Measurements from ENCODE around the gene SV2C.
"Not testable (repeated sequence)": the region's sequence is repeated elsewhere in the genome, so short reads cannot be mapped to it uniquely, and the experiment has no call there.

SV2C gene

DNA sequence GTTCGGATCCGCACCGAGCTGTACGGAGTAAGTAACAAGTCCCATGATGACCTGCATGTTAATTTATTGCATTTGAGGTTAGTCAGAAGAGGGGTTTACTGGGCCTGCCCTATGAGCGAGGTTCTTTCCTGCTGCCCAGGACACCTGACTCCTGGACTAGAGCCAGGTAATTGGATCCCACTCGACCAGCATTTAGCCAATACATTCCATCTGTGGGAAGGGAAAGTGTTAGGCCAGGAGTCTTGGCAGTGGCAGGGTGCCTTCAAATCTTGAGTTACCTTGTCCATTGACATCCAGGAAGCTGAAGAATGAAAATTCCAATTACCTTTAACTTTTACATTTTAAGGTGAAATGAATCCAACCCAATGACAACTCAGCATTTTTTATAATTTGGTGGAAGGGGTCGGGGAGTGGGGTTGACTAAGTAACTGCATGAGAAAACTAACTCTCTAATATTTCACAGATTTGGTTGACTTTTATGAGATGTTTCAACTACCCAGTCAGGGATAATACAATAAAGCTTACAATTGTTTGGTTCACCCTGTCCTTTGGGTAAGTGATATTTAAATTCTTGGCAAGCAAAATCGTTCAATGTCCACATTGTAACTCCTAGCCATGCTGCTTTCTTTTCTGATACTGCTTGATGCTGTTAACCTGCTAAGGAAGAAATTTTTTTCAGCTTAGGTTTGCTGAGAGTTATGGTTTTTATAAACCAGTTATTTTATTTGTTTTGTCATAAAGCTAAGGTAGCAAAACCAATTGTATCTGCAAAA lies 208.3 kb downstream of the SV2C start:
- TF ChIP-seq, protein P1, sequence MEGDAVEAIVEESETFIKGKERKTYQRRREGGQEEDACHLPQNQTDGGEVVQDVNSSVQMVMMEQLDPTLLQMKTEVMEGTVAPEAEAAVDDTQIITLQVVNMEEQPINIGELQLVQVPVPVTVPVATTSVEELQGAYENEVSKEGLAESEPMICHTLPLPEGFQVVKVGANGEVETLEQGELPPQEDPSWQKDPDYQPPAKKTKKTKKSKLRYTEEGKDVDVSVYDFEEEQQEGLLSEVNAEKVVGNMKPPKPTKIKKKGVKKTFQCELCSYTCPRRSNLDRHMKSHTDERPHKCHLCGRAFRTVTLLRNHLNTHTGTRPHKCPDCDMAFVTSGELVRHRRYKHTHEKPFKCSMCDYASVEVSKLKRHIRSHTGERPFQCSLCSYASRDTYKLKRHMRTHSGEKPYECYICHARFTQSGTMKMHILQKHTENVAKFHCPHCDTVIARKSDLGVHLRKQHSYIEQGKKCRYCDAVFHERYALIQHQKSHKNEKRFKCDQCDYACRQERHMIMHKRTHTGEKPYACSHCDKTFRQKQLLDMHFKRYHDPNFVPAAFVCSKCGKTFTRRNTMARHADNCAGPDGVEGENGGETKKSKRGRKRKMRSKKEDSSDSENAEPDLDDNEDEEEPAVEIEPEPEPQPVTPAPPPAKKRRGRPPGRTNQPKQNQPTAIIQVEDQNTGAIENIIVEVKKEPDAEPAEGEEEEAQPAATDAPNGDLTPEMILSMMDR (IDR thresholded peaks at IDR 0.05; ENCODE audit: unreplicated experiment in 3 of 3) = no peak
- Mint-ChIP-seq H3K4me3 (no peak overlapping the region), H3K27me3 (ENCODE audit: low read depth) (peaks cover 4% of the 10 kb centered on the region), H3K9me3 (no peaks in the 10 kb centered on the region), H3K27ac (no peak overlapping the region), H3K4me1 (no peaks in the 10 kb centered on the region), H3K36me3 (ENCODE audit: low read depth) (no peaks in the 10 kb centered on the region)

GRCh38 chr5:76292620-76293322 lies 209.6 kb downstream of the SV2C start:
- Mint-ChIP-seq H3K36me3 (ENCODE audit: low read depth) (no peaks in the 10 kb centered on the region), H3K9me3 (no peaks in the 10 kb centered on the region)

GRCh38 chr5:76294573-76294972 lies 211.4 kb downstream of the SV2C start:
- no peaks in the 10 kb centered on the region for H3K9me3 Mint-ChIP-seq
- no peak overlapping the region for H3K27ac Mint-ChIP-seq
- no peak overlapping the region for H3K4me3 Mint-ChIP-seq
- H3K36me3 Mint-ChIP-seq (ENCODE audit: low read depth) = no peaks in the 10 kb centered on the region
- no peaks in the 10 kb centered on the region for H3K4me1 Mint-ChIP-seq
- TF ChIP-seq, protein P1 (IDR thresholded peaks at IDR 0.05; ENCODE audit: unreplicated experiment in 3 of 3) = no peak
- peaks cover 4% of the 10 kb centered on the region for H3K27me3 Mint-ChIP-seq (ENCODE audit: low read depth)

More at GRCh38 chr5:76292620-76293322, 209.6 kb downstream of the SV2C start:
- Mint-ChIP-seq H3K27me3 (ENCODE audit: low read depth) (peaks cover 4% of the 10 kb centered on the region), H3K4me3 (no peak overlapping the region), H3K27ac (no peak overlapping the region), H3K4me1 (no peaks in the 10 kb centered on the region)
- TF ChIP-seq, protein P1 (IDR thresholded peaks at IDR 0.05; ENCODE audit: unreplicated experiment in 3 of 3) = no peak

GRCh38 chr5:76298852-76299251 lies 215.7 kb downstream of the SV2C start:
- Mint-ChIP-seq H3K4me1 (no peaks in the 10 kb centered on the region), H3K36me3 (ENCODE audit: low read depth) (no peaks in the 10 kb centered on the region), H3K9me3 (no peaks in the 10 kb centered on the region), H3K27ac (no peak overlapping the region), H3K4me3 (no peak overlapping the region), H3K27me3 (ENCODE audit: low read depth) (peaks cover 4% of the 10 kb centered on the region)
- TF ChIP-seq, protein P1 (IDR thresholded peaks at IDR 0.05; ENCODE audit: unreplicated experiment in 3 of 3) = no peak

- Mint-ChIP-seq H3K27ac (no peak overlapping the region), H3K4me1 (no peaks in the 10 kb centered on the region), H3K27me3 (ENCODE audit: low read depth) (peaks cover 4% of the 10 kb centered on the region), H3K9me3 (no peaks in the 10 kb centered on the region), H3K4me3 (no peak overlapping the region), H3K36me3 (ENCODE audit: low read depth) (no peaks in the 10 kb centered on the region)
- TF ChIP-seq, protein P1 (IDR thresholded peaks at IDR 0.05; ENCODE audit: unreplicated experiment in 3 of 3) = no peak
Measured at GRCh38 chr5:76299592-76299991, 216.4 kb downstream of the SV2C start.

GRCh38 chr5:76301932-76302331 lies 218.7 kb downstream of the SV2C start:
- H3K27me3 Mint-ChIP-seq (ENCODE audit: low read depth); H3K4me3 Mint-ChIP-seq; H3K9me3 Mint-ChIP-seq; H3K27ac Mint-ChIP-seq; H3K4me1 Mint-ChIP-seq; H3K36me3 Mint-ChIP-seq (ENCODE audit: low read depth): not testable (repeated sequence)

DNA sequence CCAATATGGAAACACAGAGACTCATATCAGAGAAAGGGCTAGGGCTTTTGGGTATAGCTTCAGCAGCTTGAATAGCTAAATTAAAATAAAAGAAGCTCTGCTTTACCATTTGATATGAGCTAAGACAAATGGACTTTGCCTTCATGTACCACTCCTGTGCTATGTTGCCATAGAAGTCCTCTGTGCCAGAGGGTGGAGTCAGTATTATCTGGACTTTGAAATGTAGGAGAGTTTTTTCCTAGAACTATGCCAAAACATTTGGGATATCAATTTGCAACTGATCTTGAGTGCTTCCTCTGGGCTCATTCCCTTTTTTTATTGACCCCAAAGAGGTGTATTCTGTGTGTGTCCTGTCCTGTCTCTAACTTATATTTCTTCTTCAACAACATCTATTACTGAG lies 219.5 kb downstream of the SV2C start:
- not testable (repeated sequence) for H3K9me3 Mint-ChIP-seq; H3K36me3 Mint-ChIP-seq (ENCODE audit: low read depth); H3K27me3 Mint-ChIP-seq (ENCODE audit: low read depth); H3K4me1 Mint-ChIP-seq; H3K4me3 Mint-ChIP-seq; H3K27ac Mint-ChIP-seq

Measured in nephron (organoid).